ENCODE data around the gene TRPM5.

DNA sequence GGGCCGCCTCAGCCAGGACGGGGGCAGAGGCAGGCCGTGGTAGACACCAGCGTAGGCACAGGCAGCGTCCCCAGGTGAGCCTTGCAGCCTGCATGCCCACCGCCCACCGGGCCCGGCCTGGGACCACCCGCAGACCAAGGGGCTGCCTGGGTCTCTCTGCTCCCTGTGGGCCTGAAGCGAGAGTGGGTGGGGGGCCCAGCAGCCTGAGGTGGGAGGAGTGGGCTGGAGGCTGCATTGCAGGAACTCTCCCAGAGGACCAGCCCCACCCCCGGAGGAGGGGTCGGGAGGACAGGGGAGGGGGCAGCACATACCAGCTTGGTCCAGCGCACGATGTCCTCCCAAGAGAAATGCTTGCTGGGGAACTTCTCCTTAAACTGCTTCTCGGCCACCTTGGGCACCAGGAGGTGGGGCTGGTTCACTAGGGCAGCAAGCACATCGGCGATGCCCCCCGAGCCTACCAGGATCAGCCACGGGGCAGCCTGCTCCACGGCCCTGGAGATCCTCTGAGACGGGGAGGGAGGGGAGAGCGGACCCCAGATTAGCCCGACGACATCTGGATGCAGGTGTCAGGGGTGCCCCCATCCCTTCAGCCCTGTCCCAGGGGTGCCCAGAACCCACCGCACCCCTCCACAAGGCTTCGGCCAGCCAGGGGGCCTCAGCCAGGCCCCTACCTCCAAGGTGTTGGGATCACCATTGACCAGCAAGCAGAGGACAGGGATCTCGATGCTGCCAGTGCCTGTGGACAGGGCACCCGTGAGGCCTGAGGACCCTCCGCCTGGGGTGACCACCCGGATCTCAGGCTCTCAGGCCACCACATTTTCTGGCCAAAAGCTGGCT is 26.2 kb downstream of the TRPM5 start:
- TF ChIP-seq CHD2 (IDR thresholded peaks at IDR 0.05; ENCODE audit: low read length) (no peak), NANOG (IDR thresholded peaks at IDR 0.05; ENCODE audit: insufficient read depth, low read depth, low read length, poor library complexity, severe bottlenecking) (no peak), EGR1 (IDR thresholded peaks at IDR 0.05; ENCODE audit: borderline replicate concordance, low read depth, low read length) (no peak), KDM1A (IDR thresholded peaks at IDR 0.05; ENCODE audit: borderline replicate concordance, low read length) (no peak), EP300 (IDR thresholded peaks at IDR 0.05; ENCODE audit: borderline replicate concordance in 1 of 2, low read depth in 2 of 2, low read length in 2 of 2) (no peak), NRF1 (IDR thresholded peaks at IDR 0.05; ENCODE audit: low read depth, low read length) (no peak)
- TF ChIP-seq, protein P1, sequence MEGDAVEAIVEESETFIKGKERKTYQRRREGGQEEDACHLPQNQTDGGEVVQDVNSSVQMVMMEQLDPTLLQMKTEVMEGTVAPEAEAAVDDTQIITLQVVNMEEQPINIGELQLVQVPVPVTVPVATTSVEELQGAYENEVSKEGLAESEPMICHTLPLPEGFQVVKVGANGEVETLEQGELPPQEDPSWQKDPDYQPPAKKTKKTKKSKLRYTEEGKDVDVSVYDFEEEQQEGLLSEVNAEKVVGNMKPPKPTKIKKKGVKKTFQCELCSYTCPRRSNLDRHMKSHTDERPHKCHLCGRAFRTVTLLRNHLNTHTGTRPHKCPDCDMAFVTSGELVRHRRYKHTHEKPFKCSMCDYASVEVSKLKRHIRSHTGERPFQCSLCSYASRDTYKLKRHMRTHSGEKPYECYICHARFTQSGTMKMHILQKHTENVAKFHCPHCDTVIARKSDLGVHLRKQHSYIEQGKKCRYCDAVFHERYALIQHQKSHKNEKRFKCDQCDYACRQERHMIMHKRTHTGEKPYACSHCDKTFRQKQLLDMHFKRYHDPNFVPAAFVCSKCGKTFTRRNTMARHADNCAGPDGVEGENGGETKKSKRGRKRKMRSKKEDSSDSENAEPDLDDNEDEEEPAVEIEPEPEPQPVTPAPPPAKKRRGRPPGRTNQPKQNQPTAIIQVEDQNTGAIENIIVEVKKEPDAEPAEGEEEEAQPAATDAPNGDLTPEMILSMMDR (IDR thresholded peaks at IDR 0.05; ENCODE audit: control extremely low read depth in 1 of 3, insufficient read depth in 1 of 3, low read depth in 1 of 3, low read length in 3 of 3): no peak

Data from H1 (cell line).